ENCODE results near the gene DNAI4. TPM values are rescaled to one million over a fixed set of nuclear protein-coding genes. Genes with fewer than 3 reads are reported as not detected.

Gene DNAI4
- total and polyA plus RNA-seq, 12 donors, result 0.44 to 24.5 (median 13.5) TPM

DNA sequence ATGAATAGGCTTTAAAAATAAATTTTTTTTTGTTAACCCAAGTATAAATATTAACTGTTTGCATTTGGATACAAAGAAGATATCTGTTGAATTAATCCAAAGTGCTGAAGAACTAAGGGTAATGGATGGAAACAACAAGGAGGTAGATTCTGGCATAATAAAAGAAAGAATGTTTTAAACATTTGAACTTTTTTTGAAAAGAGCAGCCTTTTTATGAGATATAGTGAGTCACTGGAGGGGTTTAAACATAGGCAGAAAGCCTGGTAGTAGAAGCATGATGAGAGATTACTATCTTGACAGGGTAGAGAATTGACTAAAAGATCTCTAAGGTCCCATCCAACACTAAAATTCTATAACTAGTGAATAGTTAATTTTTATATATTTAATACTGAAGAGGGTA, 2.9 kb upstream of the DNAI4 start:
- Histone ChIP-seq H3K4me3 (no peak overlapping the region), H3K27ac (no peak overlapping the region), H3K4me1 (peaks cover 3 to 66% (median 52%) of the 10 kb centered on the region in 9 donors), H3K27me3 (no peaks in the 10 kb centered on the region), H3K36me3 (peaks cover 0 to 17% (median 0%) of the 10 kb centered on the region in 9 donors), H3K9me3 (no peaks in the 10 kb centered on the region)
- no peak for DNase-seq
- no peak for ATAC-seq
- TF ChIP-seq, protein P1, sequence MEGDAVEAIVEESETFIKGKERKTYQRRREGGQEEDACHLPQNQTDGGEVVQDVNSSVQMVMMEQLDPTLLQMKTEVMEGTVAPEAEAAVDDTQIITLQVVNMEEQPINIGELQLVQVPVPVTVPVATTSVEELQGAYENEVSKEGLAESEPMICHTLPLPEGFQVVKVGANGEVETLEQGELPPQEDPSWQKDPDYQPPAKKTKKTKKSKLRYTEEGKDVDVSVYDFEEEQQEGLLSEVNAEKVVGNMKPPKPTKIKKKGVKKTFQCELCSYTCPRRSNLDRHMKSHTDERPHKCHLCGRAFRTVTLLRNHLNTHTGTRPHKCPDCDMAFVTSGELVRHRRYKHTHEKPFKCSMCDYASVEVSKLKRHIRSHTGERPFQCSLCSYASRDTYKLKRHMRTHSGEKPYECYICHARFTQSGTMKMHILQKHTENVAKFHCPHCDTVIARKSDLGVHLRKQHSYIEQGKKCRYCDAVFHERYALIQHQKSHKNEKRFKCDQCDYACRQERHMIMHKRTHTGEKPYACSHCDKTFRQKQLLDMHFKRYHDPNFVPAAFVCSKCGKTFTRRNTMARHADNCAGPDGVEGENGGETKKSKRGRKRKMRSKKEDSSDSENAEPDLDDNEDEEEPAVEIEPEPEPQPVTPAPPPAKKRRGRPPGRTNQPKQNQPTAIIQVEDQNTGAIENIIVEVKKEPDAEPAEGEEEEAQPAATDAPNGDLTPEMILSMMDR (IDR thresholded peaks at IDR 0.05), result no peak
- intact Hi-C loops (cut with DNase I), result loop anchor here in 5 of 10 donors (5.0 to 10.0 kb wide), 4 partner anchors 125 to 173 kb away; partner anchors contain the start of genes SLC35D1 (in 3 of the 5) and DYNLT5 (in 1 of the 5)

GRCh38 chr1:66925944-66926343, 1.3 kb upstream of the DNAI4 start:
- H3K9me3 ChIP-seq, result no peaks in the 10 kb centered on the region
- ATAC-seq (no peak), DNase-seq (no peak)
- H3K36me3 ChIP-seq, result peaks cover 0 to 17% (median 0%) of the 10 kb centered on the region in 9 donors
- TF ChIP-seq, protein P1 (IDR thresholded peaks at IDR 0.05), result no peak
- no peaks in the 10 kb centered on the region for H3K27me3 ChIP-seq
- H3K4me1 ChIP-seq, result peaks cover 0 to 51% (median 36%) of the 10 kb centered on the region in 9 donors
- 33 to 37% methylated on average over 9 of the region's 9 CpGs for WGBS, 2 donors
- intact Hi-C loops (cut with DNase I), result loop anchor here in 5 of 10 donors (5.0 to 10.0 kb wide), 4 partner anchors 126 to 171 kb away; partner anchors contain the start of genes SLC35D1 (in 3 of the 5) and DYNLT5 (in 1 of the 5)
- H3K4me3 ChIP-seq, result peak overlapping the region; percentile 53 to 93 (median 77)
- H3K27ac ChIP-seq, result peak overlapping the region in 9 of 10 donors; percentile 85 to 96 (median 92)

GRCh38 chr1:66925558-66925910, 878 bp upstream of the DNAI4 start:
- Histone ChIP-seq H3K9me3 (no peaks in the 10 kb centered on the region), H3K27ac (peak overlapping the region; percentile 85 to 96 (median 92)), H3K4me1 (peaks cover 0 to 51% (median 36%) of the 10 kb centered on the region in 9 donors), H3K27me3 (no peaks in the 10 kb centered on the region), H3K36me3 (peaks cover 0 to 17% (median 0%) of the 10 kb centered on the region in 9 donors), H3K4me3 (peak overlapping the region; percentile 53 to 93 (median 77))
- no peak for DNase-seq
- intact Hi-C loops (cut with DNase I), result loop anchor here in 5 of 10 donors (5.0 to 10.0 kb wide), 4 partner anchors 127 to 171 kb away; partner anchors contain the start of genes SLC35D1 (in 3 of the 5) and DYNLT5 (in 1 of the 5)
- ATAC-seq, result peak in 2 of 8 donors; percentile 1
- TF ChIP-seq, protein P1 (IDR thresholded peaks at IDR 0.05), result peak in 1 of 9 donors; percentile 6
- 5% methylated on average over 11 of the region's 11 CpGs for WGBS, 2 donors

- peaks cover 0 to 9% (median 0%) of the 10 kb centered on the region in 11 donors for H3K9me3 ChIP-seq
- ATAC-seq, result no peak
- WGBS, 2 donors, result 99 to 100% methylated on average over 2 of the region's 2 CpGs
- no peak overlapping the region for H3K27ac ChIP-seq
- H3K4me1 ChIP-seq, result peaks cover 0 to 18% (median 15%) of the 10 kb centered on the region in 9 donors
- DNase-seq, result no peak
- peaks cover 0 to 5% (median 0%) of the 10 kb centered on the region in 9 donors for H3K36me3 ChIP-seq
- TF ChIP-seq, protein P1 (IDR thresholded peaks at IDR 0.05), result no peak
- no peak overlapping the region for H3K4me3 ChIP-seq
- no peaks in the 10 kb centered on the region for H3K27me3 ChIP-seq
- intact Hi-C loops (cut with DNase I), result loop anchor here in 5 of 10 donors (5.0 to 10.0 kb wide), 4 partner anchors 132 to 166 kb away; partner anchors contain the start of genes SLC35D1 (in 3 of the 5) and DYNLT5 (in 1 of the 5)
Measured at GRCh38 chr1:66920543-66920942, 4.1 kb downstream of the DNAI4 start.
